NCI-H1105 (cell line): Measurements from ENCODE around the gene MFSD12.
"Not testable (repeated sequence)": the region's sequence is repeated elsewhere in the genome, so short reads cannot be mapped to it uniquely, and the experiment has no call there.

Source experiments
- DNase-seq: peaks from one replicate; lab custom pipeline; 2025; lab: John Stamatoyannopoulos, UW

MFSD12 gene

DNA sequence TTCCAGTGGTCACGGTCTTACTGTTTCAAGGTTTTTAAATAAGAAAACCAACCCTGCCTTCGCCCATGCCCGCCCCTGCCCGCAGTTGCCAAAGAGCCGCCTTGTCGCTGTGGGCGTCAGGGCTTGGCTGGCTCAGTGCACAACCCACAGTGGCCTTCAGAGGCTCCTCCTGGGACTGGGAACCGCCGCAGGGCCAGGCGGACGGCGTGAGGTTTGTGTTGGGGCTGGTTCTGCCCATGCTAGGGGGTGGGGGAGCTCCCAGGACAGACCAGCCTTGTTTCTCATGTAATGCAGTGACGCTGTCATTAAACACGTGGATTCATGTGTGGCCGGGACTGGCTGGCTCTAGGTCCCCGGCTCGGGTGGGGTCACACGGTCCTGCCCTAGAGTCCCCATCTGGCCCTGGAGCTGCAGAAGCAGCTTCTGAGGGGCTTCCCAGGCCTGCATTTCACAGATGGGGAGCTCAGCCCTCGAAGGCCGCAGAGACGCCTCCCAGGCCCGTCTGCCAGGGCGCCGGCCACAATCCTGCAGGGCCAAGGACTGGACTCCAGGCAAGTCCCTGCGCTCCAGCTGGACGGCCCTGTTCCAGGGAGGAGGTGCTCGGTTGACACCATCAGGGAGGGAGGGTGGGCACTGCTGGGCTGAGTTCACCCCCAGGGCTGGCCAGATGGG lies 20.8 kb downstream of the MFSD12 start:
- DNase-seq: no peak

DNA sequence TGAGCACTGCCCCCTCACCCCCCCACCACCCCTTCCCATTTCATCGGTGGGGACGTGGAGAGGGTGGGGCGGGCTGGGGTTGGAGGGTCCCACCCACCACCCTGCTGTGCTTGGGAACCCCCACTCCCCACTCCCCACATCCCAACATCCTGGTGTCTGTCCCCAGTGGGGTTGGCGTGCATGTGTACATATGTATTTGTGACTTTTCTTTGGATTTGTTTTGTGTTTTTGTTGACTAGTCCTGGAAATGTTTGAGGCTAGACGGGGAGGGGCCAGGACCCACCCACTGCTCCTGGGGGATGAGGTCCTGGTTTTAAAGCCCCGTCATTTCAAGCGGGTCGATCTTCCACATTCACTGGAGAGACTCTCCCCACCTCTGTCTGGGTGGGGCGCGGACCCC lies 21.4 kb downstream of the MFSD12 start:
- no peak for DNase-seq

DNA sequence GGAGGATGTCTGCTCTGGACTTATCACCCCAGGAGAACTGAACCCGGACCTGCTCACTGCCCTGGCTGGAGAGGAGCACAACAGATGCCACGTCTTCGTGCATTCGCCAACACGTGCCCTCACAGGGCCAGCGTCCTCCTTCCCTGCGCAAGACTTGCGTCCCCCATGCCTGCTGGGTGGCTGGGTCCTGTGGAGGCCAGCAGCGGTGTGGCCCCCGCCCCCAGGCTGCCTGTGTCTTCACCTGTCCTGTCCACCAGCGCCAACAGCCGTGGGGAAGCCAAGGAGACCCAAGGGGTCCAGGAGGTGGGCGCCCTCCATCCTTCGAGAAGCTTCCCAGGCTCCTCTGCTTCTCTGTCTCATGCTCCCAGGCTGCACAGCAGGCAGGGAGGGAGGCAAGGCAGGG lies 21.8 kb downstream of the MFSD12 start:
- no peak for DNase-seq

DNA sequence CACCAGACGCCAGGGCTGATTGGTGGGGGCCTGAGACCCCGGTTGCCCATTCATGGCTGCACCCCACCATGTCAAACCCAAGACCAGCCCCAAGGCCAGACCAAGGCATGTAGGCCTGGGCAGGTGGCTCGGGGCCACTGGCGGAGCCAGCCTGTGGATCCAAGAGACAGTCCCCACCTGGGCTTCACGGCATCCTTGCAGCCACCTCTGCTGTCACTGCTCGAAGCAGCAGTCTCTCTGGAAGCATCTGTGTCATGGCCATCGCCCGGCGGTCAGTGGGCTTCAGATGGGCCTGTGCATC lies 22.2 kb downstream of the MFSD12 start:
- DNase-seq: no peak

DNA sequence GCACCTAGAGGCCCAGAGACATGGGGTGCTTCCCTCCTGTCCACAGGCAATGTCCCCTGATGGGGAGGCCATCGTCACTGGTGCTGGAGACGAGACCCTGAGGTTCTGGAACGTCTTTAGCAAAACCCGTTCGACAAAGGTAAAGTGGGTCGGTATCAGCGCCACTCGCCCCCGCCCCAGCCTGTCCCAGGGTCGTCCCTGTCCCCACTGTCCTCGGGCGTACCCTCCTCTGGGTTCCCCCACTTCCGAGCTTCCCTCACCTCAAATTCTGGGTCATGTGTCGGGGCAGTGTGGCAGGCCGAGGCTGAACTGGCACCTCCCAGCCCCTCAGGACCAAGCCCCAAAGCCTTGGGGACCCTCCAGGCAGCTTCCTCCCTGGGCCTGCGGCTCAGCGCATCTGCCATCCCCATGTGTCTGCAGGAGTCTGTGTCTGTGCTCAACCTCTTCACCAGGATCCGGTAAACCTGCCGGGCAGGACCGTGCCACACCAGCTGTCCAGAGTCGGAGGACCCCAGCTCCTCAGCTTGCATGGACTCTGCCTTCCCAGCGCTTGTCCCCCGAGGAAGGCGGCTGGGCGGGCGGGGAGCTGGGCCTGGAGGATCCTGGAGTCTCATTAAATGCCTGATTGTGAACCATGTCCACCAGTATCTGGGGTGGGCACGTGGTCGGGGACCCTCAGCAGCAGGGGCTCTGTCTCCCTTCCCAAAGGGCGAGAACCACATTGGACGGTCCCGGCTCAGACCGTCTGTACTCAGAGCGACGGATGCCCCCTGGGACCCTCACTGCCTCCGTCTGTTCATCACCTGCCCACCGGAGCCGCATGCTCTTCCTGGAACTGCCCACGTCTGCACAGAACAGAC lies 22.8 kb downstream of the MFSD12 start:
- DNase-seq: no peak

DNA sequence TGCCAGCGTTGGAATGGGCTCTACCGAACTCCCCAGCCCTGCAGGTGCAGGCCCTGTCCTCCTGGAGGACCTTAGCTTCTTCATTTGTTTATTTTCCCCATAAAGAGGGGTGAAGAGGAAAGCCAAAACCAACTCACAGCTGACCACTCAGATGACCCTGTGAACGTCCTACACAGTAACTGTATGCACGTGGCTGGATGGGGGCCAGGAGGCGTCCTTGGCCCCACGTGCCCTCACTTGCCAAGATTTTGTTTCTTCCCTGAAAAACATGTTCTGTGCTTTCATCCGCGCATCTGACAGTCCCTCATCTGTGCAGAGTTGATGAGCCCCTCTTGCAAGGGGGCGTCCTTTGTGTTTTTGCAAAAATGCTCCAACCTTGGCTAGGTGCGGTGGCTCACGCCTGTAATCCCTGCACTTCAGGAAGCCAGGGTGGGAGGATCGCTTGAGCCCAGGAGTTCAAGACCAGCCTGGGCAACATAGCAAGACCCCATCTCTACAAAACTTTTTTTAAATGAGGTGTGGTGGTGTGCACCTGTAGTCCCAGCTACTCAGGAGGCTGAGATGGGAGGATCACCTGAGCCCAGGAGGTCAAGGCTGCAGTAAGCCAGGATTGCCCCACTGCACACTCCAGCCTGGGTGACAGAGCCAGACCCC lies 23.7 kb downstream of the MFSD12 start:
- no peak for DNase-seq

DNA sequence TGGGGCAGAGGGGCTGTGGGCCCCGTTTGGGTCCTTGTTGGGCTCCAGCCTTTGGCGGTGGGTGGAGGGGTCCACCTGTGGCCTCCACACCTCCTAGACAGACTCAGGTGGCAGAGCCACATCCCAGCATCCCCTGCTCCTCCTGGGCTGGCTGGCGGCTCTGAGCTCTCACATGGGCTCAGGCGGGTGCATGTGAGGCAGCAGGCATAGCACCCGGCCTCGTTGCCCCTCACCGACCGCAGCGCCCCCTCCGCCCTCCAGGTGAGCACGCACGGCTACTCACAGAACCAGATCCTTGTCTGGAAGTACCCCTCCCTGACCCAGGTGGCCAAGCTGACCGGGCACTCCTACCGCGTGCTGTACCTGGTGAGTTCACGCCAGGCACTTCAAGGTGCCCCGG lies 24.4 kb downstream of the MFSD12 start:
- no peak for DNase-seq

DNA sequence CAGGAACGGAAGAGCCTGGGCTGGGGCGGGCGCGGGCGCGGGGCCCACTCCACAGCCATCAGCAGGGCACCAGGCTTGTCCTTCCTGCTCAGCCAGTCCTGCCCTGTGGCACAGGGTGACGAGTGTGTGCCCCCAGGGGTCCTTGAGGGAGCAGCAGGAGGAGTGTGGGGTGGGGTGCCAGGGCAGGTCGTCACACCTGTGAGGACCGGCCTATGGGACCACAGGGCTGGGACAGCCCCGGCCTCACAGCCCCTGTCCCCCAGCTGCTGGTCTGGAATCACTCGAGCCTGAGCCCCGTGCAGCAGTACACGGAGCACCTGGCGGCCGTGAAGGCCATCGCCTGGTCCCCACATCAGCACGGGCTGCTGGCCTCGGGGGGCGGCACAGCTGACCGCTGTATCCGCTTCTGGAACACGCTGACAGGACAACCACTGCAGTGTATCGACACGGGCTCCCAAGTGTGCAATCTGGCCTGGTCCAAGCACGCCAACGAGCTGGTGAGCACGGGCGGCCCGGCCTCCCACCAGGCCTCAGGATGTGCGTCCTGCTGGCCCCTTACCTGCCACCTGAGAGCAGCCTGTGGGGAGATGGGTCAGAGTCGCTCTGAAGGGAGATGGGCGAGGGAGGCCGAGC lies 25.1 kb downstream of the MFSD12 start:
- DNase-seq: no peak

DNA sequence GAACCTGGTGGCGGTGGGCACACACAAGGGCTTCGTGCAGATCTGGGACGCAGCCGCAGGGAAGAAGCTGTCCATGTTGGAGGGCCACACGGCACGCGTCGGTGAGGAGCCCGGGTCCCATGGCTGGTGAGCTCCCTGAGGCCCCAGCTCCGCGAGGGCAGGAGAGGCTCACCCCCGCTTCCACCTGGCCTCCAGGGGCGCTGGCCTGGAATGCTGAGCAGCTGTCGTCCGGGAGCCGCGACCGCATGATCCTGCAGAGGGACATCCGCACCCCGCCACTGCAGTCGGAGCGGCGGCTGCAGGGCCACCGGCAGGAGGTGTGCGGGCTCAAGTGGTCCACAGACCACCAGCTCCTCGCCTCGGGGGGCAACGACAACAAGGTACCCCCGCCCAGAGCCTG lies 25.7 kb downstream of the MFSD12 start:
- no peak for DNase-seq

DNA sequence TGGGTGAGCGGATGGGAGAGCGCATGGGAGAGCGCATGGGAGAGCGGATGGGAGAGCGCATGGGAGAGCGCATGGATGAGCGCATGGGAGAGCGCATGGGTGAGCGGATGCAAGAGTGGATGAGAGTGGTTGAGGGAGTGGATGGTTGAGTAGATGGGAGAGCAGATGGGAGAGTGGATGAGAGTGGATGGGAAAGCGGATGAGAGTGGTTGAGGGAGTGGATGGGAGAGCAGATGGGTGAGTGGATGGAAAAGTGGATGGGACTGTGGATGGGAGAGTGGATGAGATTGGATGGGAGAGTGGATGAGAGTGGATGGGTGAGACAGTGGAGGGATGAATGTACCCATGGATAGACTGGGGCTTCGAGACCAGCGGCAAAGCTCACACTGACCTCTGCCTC lies 27.0 kb downstream of the MFSD12 start:
- DNase-seq: no peak

DNA sequence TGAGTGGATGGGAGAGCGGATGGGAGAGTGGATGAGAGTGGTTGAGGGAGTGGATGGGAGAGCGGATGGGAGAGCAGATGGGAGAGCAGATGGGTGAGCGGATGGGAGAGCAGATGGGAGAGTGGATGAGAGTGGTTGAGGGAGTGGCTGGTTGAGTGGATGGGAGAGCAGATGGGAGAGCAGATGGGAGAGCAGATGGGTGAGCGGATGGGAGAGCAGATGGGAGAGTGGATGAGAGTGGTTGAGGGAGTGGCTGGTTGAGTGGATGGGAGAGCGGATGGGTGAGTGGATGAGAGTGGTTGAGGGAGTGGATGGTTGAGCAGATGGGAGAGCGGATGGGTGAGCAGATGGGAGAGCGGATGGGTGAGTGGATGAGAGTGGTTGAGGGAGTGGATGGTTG lies 28.1 kb downstream of the MFSD12 start:
- DNase-seq: not testable (repeated sequence)

DNA sequence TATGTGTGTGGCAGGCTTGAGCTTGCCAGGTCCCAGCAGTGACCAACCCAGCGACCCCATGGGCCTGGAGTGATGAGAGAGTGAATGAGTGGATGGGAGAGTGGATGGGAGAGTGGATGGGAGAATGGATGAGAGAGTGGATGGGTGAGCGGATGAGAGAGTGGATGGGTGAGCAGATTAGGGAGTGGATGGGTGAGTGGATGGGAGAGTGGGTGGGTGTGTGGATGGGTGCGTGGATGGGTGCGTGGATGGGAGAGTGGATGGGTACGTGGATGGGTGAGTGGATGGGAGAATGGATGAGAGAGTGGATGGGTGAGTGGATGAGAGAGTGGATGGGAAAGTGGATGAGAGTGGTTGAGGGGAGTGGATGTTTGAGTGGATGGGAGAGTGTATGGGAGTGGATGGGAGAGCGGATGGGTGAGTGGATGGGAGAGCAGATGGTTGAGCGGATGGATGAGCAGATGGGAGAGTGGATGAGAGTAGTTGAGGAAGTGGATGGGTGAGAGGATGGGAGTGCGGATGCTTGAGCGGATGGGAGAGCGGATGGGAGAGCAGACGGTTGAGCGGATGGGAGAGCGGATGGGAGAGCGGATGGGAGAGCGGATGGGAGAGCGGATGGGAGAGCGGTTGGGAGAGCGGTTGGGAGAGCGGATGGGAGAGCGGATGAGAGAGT lies 28.7 kb downstream of the MFSD12 start:
- DNase-seq: no peak

DNA sequence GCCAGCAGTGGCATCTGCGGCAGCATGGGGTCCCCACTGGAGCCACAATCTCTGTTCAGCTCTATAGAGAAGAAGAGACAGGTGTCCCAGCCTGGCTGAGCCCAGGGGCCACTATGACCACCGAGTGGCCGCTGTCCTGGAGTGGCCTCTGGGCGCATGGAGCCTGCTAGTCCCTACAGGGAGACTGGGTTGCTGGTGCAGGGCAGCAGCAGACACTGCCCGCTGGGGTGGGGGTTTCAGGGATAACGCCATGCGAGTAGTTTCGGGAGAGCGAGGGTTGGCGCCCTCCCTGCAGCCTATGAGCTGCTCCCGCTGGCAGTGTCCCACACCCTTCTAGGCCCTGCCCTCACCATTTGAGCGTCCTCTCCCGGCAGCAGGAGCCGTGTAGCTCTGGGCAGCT lies 29.3 kb downstream of the MFSD12 start:
- DNase-seq: no peak

DNA sequence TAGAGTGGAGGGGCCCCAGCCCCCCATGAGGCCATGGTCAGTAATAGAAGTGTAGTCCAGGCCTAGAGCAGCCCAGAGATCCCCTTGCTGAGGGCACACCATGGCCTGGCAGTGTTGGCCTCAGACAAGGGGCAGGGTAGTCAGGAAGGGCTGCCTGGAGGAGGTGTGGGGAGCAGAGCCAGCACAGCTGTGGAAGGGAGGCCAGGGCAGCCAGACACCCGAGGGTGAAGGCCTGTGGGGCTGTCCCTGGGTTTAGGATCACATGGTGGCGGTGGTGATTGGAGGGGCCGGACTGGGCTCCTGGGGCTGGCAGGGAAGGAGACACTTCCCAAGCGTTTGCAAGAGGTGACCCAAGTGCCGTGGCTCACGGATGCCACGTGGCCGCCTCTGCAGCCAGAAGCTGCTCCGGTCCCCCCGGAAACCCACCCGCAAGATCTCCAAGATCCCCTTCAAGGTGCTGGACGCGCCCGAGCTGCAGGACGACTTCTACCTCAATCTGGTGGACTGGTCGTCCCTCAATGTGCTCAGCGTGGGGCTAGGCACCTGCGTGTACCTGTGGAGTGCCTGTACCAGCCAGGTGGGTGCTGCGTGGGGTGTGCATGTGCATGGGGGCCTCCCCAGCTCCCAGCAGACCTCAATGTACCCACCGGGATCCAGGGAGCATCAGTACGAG lies 30.0 kb downstream of the MFSD12 start:
- no peak for DNase-seq

DNA sequence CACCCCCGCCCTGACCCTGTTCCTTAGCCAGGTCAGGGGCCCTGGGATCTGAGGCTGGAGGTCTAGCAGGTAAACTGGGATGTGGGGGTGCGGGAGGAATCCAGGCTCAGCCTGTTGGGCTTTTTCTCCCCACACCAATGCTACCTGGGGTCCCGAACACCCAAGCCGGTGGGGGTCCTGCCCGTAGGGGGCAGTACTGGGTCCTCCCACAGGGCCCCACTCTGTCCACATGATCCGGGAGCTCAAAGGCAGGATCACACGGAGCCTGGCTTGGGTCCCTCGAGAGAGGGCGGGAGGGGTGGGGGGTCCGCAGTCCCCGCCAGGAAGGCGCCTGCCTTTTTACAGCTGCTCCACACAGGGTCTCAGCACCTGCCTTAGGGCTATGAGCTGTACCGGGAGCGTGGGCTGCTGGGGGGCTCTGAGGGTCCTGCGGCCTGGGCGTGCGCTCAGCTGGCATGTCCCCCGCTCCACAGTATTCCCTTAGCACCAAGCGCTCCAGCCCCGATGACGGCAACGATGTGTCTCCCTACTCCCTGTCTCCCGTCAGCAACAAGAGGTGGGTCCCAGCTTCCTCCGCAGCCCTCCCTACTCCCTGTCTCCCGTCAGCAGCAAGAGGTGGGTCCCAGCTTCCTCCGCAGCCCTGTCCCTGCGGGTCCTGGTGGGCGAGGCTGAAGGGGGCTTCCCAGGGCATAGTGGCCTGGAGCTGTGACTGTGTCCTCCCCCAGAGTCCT lies 30.7 kb downstream of the MFSD12 start:
- no peak for DNase-seq

DNA sequence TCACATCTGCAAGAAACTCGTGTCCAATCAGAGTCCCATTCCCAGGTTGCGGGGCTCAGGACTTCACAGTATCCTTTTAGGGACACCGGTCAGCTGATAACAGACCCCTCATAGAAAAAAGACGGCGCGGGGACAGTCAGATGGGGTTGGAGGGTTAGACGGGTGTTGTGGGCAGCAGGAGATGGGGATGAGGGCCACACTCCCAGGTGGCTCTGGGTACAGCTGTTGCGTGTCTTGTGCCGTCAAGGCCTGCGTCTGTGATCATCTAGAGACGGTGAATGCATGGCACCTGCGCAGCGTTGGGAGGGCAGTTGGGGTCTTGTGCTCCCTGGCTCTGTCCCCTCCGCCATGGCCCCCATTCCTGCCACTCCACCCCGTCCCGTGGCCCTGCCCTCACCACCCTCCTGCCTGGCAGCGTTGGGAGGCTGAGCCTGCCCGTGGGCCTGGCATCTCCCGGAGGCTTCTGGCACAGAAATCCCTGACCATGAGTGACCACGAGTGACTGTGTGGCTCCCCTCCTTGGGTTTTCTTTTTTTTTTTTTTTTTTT lies 32.4 kb downstream of the MFSD12 start:
- DNase-seq: no peak

DNA sequence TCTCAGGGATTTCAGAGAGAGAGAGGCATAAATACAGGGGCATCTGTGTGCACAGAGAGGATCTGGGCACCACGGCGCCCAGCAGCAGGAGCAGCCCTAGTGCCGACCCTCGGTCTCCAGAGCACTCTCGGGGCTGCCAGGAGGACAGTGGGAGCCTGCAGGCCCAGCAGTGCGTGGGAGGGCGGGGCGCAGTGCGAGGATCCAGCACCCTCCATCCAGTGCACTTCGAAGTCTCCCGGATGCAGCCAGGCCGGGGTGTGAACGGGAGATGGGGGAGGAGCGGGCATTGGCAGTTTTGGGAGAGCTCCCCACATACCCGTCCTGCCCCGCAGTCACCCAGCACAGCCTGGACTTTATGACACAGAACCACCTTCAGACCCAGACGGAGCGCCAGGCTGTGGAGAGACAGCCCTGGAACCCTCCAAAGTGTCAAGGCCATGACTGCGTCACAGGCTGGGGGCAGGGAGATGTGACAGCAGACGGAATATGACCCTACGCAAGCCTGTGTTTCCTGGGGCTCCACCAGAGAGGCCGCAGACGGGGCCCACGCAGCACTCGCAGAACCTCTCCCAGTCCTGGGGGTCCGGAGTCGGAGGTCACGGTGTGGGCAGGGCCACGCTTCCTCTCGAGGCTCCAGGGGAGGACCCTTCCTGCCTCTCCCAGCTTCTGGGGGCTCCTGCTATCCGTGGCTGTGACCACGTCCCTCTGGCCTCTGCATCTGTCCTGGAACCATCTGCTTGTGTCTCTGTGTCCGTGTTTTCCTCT lies 33.1 kb downstream of the MFSD12 start:
- DNase-seq: no peak

DNA sequence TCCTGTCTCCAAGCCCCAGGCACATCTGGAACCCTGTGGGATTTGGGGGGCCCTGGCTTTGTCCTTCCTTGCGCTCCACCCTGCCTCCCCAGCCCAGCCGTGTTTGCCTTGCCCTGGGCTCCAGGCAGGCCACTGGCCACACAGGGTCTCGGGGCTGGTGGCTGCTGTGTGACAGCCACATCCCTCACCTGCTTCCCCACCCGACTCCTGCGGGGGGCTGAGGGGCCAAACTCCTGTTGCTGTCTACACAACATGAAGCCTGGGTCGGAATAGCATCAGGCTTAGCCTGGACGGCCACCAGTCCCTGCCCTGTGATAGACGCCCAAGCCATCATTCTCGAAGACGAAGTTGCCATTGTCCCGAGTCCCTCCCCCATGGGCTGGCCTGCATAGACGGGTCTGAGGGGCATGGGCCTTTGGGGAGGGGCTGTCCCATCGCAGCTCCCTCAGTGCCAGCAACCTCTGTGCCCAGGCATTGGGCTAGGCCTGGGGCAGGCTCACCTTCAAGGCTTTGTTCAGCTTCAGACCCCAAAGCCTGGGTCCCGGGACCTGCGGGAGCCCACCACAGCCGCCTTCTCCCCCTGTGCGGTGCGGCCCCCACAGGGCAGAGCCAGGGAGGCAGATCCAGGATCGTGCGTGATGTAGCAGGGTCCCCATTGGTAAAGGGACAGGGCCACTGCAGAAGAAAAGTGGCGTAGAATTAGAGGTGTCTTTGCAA lies 33.9 kb downstream of the MFSD12 start:
- DNase-seq: no peak
